ENCODE data around the gene YTHDF1. TPM values are rescaled to one million over a fixed set of nuclear protein-coding genes. Genes with fewer than 3 reads are reported as not detected.

YTHDF1 gene
- total and polyA plus RNA-seq, 2 experiments from 2014 or later = 35.9 to 57.4 TPM

GRCh38 chr20:63174309-63175037 is 41.5 kb downstream of the YTHDF1 start:
- H3K27ac ChIP-seq = no peak overlapping the region
- DNase-seq (ENCODE audit: low spot score) = no peak
- H4K20me1 ChIP-seq (ENCODE audit: insufficient read depth, poor library complexity, severe bottlenecking) = no peaks in the 10 kb centered on the region
- peak overlapping the region; percentile 29 for H3K4me2 ChIP-seq
- H3K9me2 ChIP-seq (replicated peaks; ENCODE audit: insufficient read depth) = no peaks in the 10 kb centered on the region
- H3K4me3 ChIP-seq = no peak overlapping the region
- no peaks in the 10 kb centered on the region for H3K36me3 ChIP-seq (replicated peaks; ENCODE audit: insufficient read depth, low read depth)
- TF ChIP-seq EZH2phosphoT487 (IDR thresholded peaks at IDR 0.05; ENCODE audit: low read depth, severe bottlenecking, unreplicated experiment) (no peak), EZH2 (IDR thresholded peaks at IDR 0.05; ENCODE audit: borderline replicate concordance) (no peak)
- TF ChIP-seq, protein P1, sequence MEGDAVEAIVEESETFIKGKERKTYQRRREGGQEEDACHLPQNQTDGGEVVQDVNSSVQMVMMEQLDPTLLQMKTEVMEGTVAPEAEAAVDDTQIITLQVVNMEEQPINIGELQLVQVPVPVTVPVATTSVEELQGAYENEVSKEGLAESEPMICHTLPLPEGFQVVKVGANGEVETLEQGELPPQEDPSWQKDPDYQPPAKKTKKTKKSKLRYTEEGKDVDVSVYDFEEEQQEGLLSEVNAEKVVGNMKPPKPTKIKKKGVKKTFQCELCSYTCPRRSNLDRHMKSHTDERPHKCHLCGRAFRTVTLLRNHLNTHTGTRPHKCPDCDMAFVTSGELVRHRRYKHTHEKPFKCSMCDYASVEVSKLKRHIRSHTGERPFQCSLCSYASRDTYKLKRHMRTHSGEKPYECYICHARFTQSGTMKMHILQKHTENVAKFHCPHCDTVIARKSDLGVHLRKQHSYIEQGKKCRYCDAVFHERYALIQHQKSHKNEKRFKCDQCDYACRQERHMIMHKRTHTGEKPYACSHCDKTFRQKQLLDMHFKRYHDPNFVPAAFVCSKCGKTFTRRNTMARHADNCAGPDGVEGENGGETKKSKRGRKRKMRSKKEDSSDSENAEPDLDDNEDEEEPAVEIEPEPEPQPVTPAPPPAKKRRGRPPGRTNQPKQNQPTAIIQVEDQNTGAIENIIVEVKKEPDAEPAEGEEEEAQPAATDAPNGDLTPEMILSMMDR (IDR thresholded peaks at IDR 0.05; ENCODE audit: poor library complexity) = no peak
- H3K27me3 ChIP-seq = peaks cover 81% of the 10 kb centered on the region
- no peaks in the 10 kb centered on the region for H3K79me2 ChIP-seq
- H3K4me1 ChIP-seq (ENCODE audit: insufficient read depth) = peaks cover 5% of the 10 kb centered on the region
- no peak overlapping the region for H2AFZ ChIP-seq
- no peaks in the 10 kb centered on the region for H3K9me3 ChIP-seq (ENCODE audit: low read depth)
- WGBS (ENCODE audit: low lambda C conversion rate, missing lambda C conversion rate) = 27% methylated on average over 10 of the region's 16 CpGs

GRCh38 chr20:63173552-63174191 is 42.3 kb downstream of the YTHDF1 start:
- DNase-seq (ENCODE audit: low spot score) = no peak
- TF ChIP-seq EZH2 (IDR thresholded peaks at IDR 0.05; ENCODE audit: borderline replicate concordance) (no peak), EZH2phosphoT487 (IDR thresholded peaks at IDR 0.05; ENCODE audit: low read depth, severe bottlenecking, unreplicated experiment) (no peak)
- TF ChIP-seq, protein P1 (IDR thresholded peaks at IDR 0.05; ENCODE audit: poor library complexity) = no peak
- H3K4me1 ChIP-seq (ENCODE audit: insufficient read depth) = peaks cover 5% of the 10 kb centered on the region
- no peaks in the 10 kb centered on the region for H3K9me2 ChIP-seq (replicated peaks; ENCODE audit: insufficient read depth)
- no peak overlapping the region for H3K4me2 ChIP-seq
- H2AFZ ChIP-seq = no peak overlapping the region
- H3K79me2 ChIP-seq = no peaks in the 10 kb centered on the region
- WGBS (ENCODE audit: low lambda C conversion rate, missing lambda C conversion rate) = 61% methylated on average over 22 of the region's 22 CpGs
- H3K27ac ChIP-seq = no peak overlapping the region
- no peak overlapping the region for H3K4me3 ChIP-seq
- no peaks in the 10 kb centered on the region for H3K9me3 ChIP-seq (ENCODE audit: low read depth)
- H3K36me3 ChIP-seq (replicated peaks; ENCODE audit: insufficient read depth, low read depth) = no peaks in the 10 kb centered on the region
- H4K20me1 ChIP-seq (ENCODE audit: insufficient read depth, poor library complexity, severe bottlenecking) = no peaks in the 10 kb centered on the region
- H3K27me3 ChIP-seq = peaks cover 77% of the 10 kb centered on the region

DNA sequence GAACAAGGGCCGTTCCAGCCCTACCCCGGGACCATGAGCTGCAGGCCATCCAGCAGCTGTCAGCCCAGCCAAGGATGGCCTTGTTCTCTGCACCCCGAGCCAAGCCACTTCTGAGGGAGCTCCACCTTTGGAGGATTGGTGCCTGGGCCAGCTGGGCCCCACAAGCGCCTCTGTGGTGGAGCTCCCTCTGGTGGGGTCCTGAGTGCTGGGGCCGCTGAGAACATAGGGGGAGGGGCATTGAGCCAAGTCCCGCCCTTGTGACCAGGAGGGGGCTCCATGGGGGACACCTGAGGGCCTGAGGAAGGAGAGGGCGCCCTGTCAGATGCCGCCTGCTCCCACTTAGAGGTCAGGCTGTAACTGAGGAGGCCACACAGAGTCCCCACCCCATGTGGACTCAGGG is 43.2 kb downstream of the YTHDF1 start:
- 59% methylated on average over 7 of the region's 8 CpGs for WGBS (ENCODE audit: low lambda C conversion rate, missing lambda C conversion rate)
- TF ChIP-seq EZH2phosphoT487 (IDR thresholded peaks at IDR 0.05; ENCODE audit: low read depth, severe bottlenecking, unreplicated experiment) (no peak), EZH2 (IDR thresholded peaks at IDR 0.05; ENCODE audit: borderline replicate concordance) (no peak)
- TF ChIP-seq, protein P1 (IDR thresholded peaks at IDR 0.05; ENCODE audit: poor library complexity) = no peak
- H3K27me3 ChIP-seq = peaks cover 68% of the 10 kb centered on the region

More for the DNA sequence above, 43.2 kb downstream of the YTHDF1 start:
- Histone ChIP-seq H3K27ac (no peak overlapping the region), H3K4me3 (no peak overlapping the region), H3K36me3 (replicated peaks; ENCODE audit: insufficient read depth, low read depth) (no peaks in the 10 kb centered on the region), H3K4me1 (ENCODE audit: insufficient read depth) (peaks cover 2% of the 10 kb centered on the region), H3K79me2 (no peaks in the 10 kb centered on the region), H2AFZ (no peak overlapping the region), H4K20me1 (ENCODE audit: insufficient read depth, poor library complexity, severe bottlenecking) (no peaks in the 10 kb centered on the region), H3K4me2 (no peak overlapping the region), H3K9me3 (ENCODE audit: low read depth) (no peaks in the 10 kb centered on the region), H3K9me2 (replicated peaks; ENCODE audit: insufficient read depth) (no peaks in the 10 kb centered on the region)
- DNase-seq (ENCODE audit: low spot score) = no peak

Data from hepatocyte (in vitro differentiated cells).